Thyroid gland (tissue), 4 donors: Measurements from ENCODE around the gene MAD1L1.

Experiments used
- CTCF ChIP-seq, 6 experiments: fragments of 200-600 bp in 3 of 6; fragments of 450-650 bp in 3 of 6; sonication (generic) in 3 of 6; IDR thresholded peaks; one replicate each; pipeline ENCODE4 v1.5.1; 2016 to 2019; ENCODE audit warnings: antibody characterized with exemption in 6 of 6, mild to moderate bottlenecking in 2 of 6, inconsistent platforms in 1 of 6, moderate library complexity in 1 of 6
- POLR2A ChIP-seq, 2 donors: fragments of 450-650 bp; IDR thresholded peaks; one replicate each; pipeline ENCODE4 v1.6.1; 2017; ENCODE audit warnings: antibody characterized with exemption in 2 of 2, mild to moderate bottlenecking in 2 of 2, moderate library complexity in 1 of 2

- TF ChIP-seq CTCF (IDR thresholded peaks at IDR 0.05) (no peak), POLR2A (IDR thresholded peaks at IDR 0.05) (no peak)
Measured at GRCh38 chr7:1928645-1929348, 303.9 kb downstream of the MAD1L1 start.
